Astrocyte (in vitro differentiated cells and primary cell): ENCODE results near the gene FAM171A2. TPM values are rescaled to one million over a fixed set of nuclear protein-coding genes. Genes with fewer than 3 reads are reported as not detected.

Experiments used
- DNase-seq: peaks from one replicate; pipeline ENCODE4 v3.0.0-alpha.2; 2010; ENCODE audit warnings: low read depth
- FAIRE-seq: peaks from 2 replicates; lab custom pipeline; 2011; peaks lifted over from hg19 to GRCh38; lab: Jason Lieb, UNC
- H2AFZ ChIP-seq: 2 replicates; pipeline ENCODE4 v1.6.0; 2012; ENCODE audit warnings: low read depth, low read length, inconsistent platforms
- H3K27ac ChIP-seq: 2 replicates; pipeline ENCODE4 v1.5.1; 2011; ENCODE audit warnings: low read depth, low read length, inconsistent platforms
- H3K27me3 ChIP-seq: 2 replicates; pipeline ENCODE4 v1.6.0; 2011; ENCODE audit warnings: low read length, inconsistent platforms; ENCODE audit not compliant: insufficient read depth
- H3K36me3 ChIP-seq: 2 replicates; pipeline ENCODE4 v1.5.1; 2011; ENCODE audit warnings: low read length, inconsistent platforms; ENCODE audit not compliant: insufficient read depth
- H3K4me1 ChIP-seq: 2 replicates; pipeline ENCODE4 v1.5.1; 2011; ENCODE audit warnings: low read length, inconsistent platforms; ENCODE audit not compliant: insufficient read depth
- H3K4me2 ChIP-seq: 2 replicates; pipeline ENCODE4 v1.6.0; 2012; ENCODE audit warnings: low read length, inconsistent platforms
- H3K4me3 ChIP-seq: 2 replicates; pipeline ENCODE4 v1.5.1; 2011; ENCODE audit warnings: low read depth, mild to moderate bottlenecking, low read length, inconsistent platforms; ENCODE audit not compliant: insufficient read depth
- H3K79me2 ChIP-seq: 2 replicates; pipeline ENCODE4 v1.6.0; 2012; ENCODE audit warnings: mild to moderate bottlenecking, low read length, inconsistent platforms; ENCODE audit not compliant: insufficient read depth
- H3K9ac ChIP-seq: 2 replicates; pipeline ENCODE4 v1.6.0; 2012; ENCODE audit warnings: mild to moderate bottlenecking, low read length, inconsistent platforms
- H3K9me3 ChIP-seq: 2 replicates; pipeline ENCODE4 v1.5.1; 2012; ENCODE audit warnings: low read depth, mild to moderate bottlenecking, low read length, inconsistent platforms; ENCODE audit not compliant: insufficient read depth
- H4K20me1 ChIP-seq: 2 replicates; pipeline ENCODE4 v1.6.0; 2012; ENCODE audit warnings: low read length, inconsistent platforms; ENCODE audit not compliant: insufficient read depth
- H3K27ac Mint-ChIP-seq: one replicate; pipeline ENCODE4 v1.8.0; 2021; ENCODE audit warnings: mild to moderate bottlenecking, mixed read lengths; ENCODE audit not compliant: unreplicated experiment
- H3K27me3 Mint-ChIP-seq: one replicate; pipeline ENCODE4 v1.8.0; 2021; ENCODE audit warnings: low read depth, mixed read lengths; ENCODE audit not compliant: unreplicated experiment
- H3K36me3 Mint-ChIP-seq: one replicate; pipeline ENCODE4 v1.8.0; 2021; ENCODE audit warnings: low read depth, mixed read lengths; ENCODE audit not compliant: unreplicated experiment
- H3K4me1 Mint-ChIP-seq: one replicate; pipeline ENCODE4 v1.8.0; 2021; ENCODE audit warnings: low read depth, mixed read lengths; ENCODE audit not compliant: unreplicated experiment
- H3K4me3 Mint-ChIP-seq: one replicate; pipeline ENCODE4 v1.8.0; 2021; ENCODE audit warnings: mild to moderate bottlenecking, moderate library complexity, mixed read lengths; ENCODE audit not compliant: unreplicated experiment
- H3K9me3 Mint-ChIP-seq: one replicate; pipeline ENCODE4 v1.8.0; 2021; ENCODE audit warnings: mild to moderate bottlenecking, mixed read lengths; ENCODE audit not compliant: unreplicated experiment
- CTCF ChIP-seq: IDR thresholded peaks from 2 replicates; pipeline ENCODE4 v1.5.1; 2011; ENCODE audit warnings: low read depth, mild to moderate bottlenecking, inconsistent platforms, low read length, moderate library complexity; ENCODE audit not compliant: insufficient read depth
- EZH2 ChIP-seq: IDR thresholded peaks from 2 replicates; pipeline ENCODE4 v1.6.1; 2012; ENCODE audit warnings: mild to moderate bottlenecking, low read length, inconsistent platforms; ENCODE audit not compliant: insufficient read depth
- total RNA-seq: library from RNA; stranded (reverse); gene quantifications from 2 replicates; pipeline ENCODE4 v1.2.1, GENCODE V29; 2021

The FAM171A2 gene
- total RNA-seq, 1 donor from 2014 or later: 18.2 TPM

DNA sequence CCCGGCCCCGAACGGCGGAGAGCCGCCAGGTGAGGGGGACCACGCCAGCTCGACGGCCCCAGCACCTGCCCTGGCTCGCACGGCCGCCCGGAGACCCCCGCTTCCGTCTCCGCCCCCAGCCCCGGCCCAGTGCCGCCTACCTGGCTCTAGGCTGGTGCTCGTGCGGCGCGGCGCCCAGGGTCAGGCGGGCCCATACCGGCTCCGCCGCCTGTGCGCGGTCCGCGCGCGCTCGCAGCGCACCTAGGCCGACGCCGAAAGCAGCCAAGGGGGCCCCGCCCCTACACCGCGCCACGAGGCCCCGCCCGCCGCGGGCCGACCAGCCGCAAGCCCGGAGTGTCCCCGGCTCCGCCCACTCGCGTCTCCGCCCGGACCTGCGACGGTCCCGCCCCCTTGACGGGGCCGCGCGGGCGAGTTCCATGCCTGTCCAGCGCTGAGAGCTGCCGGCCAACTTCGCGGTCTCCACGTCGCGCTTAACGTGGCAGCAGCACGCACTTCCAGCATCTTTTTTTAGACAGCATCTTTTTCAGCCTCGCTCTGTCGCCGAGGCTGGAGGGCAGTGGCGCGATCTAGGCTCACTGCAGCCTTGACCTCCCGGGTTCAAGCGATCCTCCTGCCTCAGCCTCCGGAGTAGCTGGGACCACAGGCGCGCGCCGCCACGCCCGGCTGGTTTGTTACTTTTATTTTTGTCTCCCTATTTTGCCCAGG, 38.9 kb downstream of the FAM171A2 start, which contains the start of gene SLC25A39:
SLC25A39 (minus strand) TSS at position 253 of the 705 bp plus-strand sequence. CDS start 1,261 bp downstream, outside the sequence.
- Mint-ChIP-seq H3K4me1 (peaks cover 2% of the 10 kb centered on the region), H3K9me3 (no peaks in the 10 kb centered on the region), H3K36me3 (peaks cover 5% of the 10 kb centered on the region), H3K4me3 (peak within 1 kb of the TSS; percentile 90), H3K27ac (peak within 1 kb of the TSS; percentile 47), H3K27me3 (no peaks in the 10 kb centered on the region)
- Histone ChIP-seq H3K4me1 (peaks cover 10% of the 10 kb centered on the region), H3K4me2 (peak within 1 kb of the TSS; percentile 85), H3K9me3 (no peaks in the 10 kb centered on the region), H4K20me1 (peaks cover 15% of the 10 kb centered on the region), H3K27ac (peak within 1 kb of the TSS; percentile 56), H3K79me2 (peaks cover 19% of the 10 kb centered on the region), H3K9ac (peak within 1 kb of the TSS; percentile 79), H3K36me3 (peaks cover 5% of the 10 kb centered on the region), H3K4me3 (peak within 1 kb of the TSS; percentile 73), H3K27me3 (no peaks in the 10 kb centered on the region), H2AFZ (peak within 1 kb of the TSS; percentile 87)
- TF ChIP-seq CTCF (no peak), EZH2 (no peak)
- DNase-seq (peak; percentile 85), FAIRE-seq (no peak)

DNA sequence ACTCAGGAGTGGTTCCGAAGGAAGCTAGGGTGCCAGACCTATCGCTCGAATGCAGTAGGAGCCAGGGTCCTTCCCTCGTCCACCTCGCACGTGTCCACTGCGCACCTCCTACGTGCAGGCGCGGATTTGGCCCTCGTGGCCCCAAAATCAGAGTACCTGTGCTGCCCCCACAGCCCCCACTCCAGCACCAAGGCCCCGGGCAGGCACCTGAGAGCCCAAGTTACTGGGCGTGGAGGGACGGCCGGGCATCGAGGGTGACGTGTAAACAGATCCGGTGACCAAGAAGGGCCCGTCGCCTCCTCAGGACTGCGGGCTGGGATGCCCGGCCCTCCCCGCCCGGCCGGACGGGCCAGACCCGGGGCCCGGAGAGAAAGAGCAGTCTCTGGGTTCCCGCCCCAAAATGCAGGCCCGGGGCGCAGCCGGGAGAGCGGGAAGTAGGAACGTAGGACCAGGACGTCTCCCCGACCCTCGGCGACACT, 39.5 kb downstream of the FAM171A2 start:
- Histone ChIP-seq H2AFZ (peak overlapping the region; percentile 87), H4K20me1 (peaks cover 19% of the 10 kb centered on the region), H3K4me2 (peak overlapping the region; percentile 85), H3K9me3 (no peaks in the 10 kb centered on the region), H3K36me3 (peaks cover 6% of the 10 kb centered on the region), H3K4me1 (peaks cover 10% of the 10 kb centered on the region), H3K9ac (peak overlapping the region; percentile 79), H3K27ac (peak overlapping the region; percentile 26), H3K4me3 (peak overlapping the region; percentile 73), H3K79me2 (peaks cover 19% of the 10 kb centered on the region), H3K27me3 (no peaks in the 10 kb centered on the region)
- TF ChIP-seq CTCF (no peak), EZH2 (no peak)
- H3K27me3 Mint-ChIP-seq: no peaks in the 10 kb centered on the region
- H3K36me3 Mint-ChIP-seq: peaks cover 8% of the 10 kb centered on the region
- peaks cover 2% of the 10 kb centered on the region for H3K4me1 Mint-ChIP-seq
- H3K9me3 Mint-ChIP-seq: no peaks in the 10 kb centered on the region
- FAIRE-seq (no peak), DNase-seq (no peak)
- peak overlapping the region; percentile 90 for H3K4me3 Mint-ChIP-seq
- peak overlapping the region; percentile 34 for H3K27ac Mint-ChIP-seq
